Activated CD4-positive, alpha-beta T cell treated with anti-CD3 and anti-CD28 coated beads for 4 hours (primary cell): ENCODE measurements around the gene NINJ2.
A peak's percentile ranks its signal among the peaks of the same experiment; 100 is the strongest.

Experiments
- DNase-seq, 2 donors: peaks; one replicate each; pipeline ENCODE4 v3.0.0-alpha.2; 2020

Gene NINJ2

GRCh38 chr12:565589-566105, 97.6 kb downstream of the NINJ2 start:
- DNase-seq, result no peak

- DNase-seq, result no peak
Observed at GRCh38 chr12:565161-565560, 98.1 kb downstream of the NINJ2 start.

- DNase-seq, result no peak
Observed at GRCh38 chr12:563787-564298, 99.4 kb downstream of the NINJ2 start.

- DNase-seq, result peak; percentile 52 to 57
Observed at GRCh38 chr12:563250-563781, 99.9 kb downstream of the NINJ2 start.

GRCh38 chr12:562634-563033, 100.6 kb downstream of the NINJ2 start:
- DNase-seq, result no peak

GRCh38 chr12:561908-562593, 101.2 kb downstream of the NINJ2 start:
- no peak for DNase-seq

GRCh38 chr12:561391-561705, 101.9 kb downstream of the NINJ2 start:
- DNase-seq, result no peak

- DNase-seq, result no peak
Observed at GRCh38 chr12:560691-561390, 102.4 kb downstream of the NINJ2 start.

- no peak for DNase-seq
Observed at GRCh38 chr12:559906-560455, 103.3 kb downstream of the NINJ2 start.

- DNase-seq, result no peak
Observed at GRCh38 chr12:559208-559905, 103.9 kb downstream of the NINJ2 start.

GRCh38 chr12:558580-558979, 104.7 kb downstream of the NINJ2 start:
- DNase-seq, result no peak

GRCh38 chr12:556498-556897, 106.7 kb downstream of the NINJ2 start:
- no peak for DNase-seq

- no peak for DNase-seq
Observed at GRCh38 chr12:554001-554285, 109.3 kb downstream of the NINJ2 start.

GRCh38 chr12:553216-554000, 109.8 kb downstream of the NINJ2 start:
- DNase-seq, result peak in 1 of 2 donors; percentile 28

GRCh38 chr12:552466-552865, 110.8 kb downstream of the NINJ2 start:
- DNase-seq, result no peak

GRCh38 chr12:550473-551260, 112.6 kb downstream of the NINJ2 start:
- DNase-seq, result no peak

GRCh38 chr12:549476-550082, 113.7 kb downstream of the NINJ2 start:
- no peak for DNase-seq

- no peak for DNase-seq
Observed at GRCh38 chr12:547883-548470, 115.3 kb downstream of the NINJ2 start.

GRCh38 chr12:546920-547845, 116.1 kb downstream of the NINJ2 start:
- DNase-seq, result peak; percentile 57 to 63
